OCI-LY7 (cell line): ENCODE results near the gene TMCO1. TPM values are rescaled to one million over a fixed set of nuclear protein-coding genes. Genes with fewer than 3 reads are reported as not detected.

Source experiments
- BruUV-seq: library from RNA; stranded (reverse); fragments of 400-500 nt; replicated peaks from 2 replicates; lab custom pipeline; 2021; lab: Mats Ljungman, UMichigan
- CTCF ChIA-PET: fragments of 300-600 bp; sonication (Branson Sonifier 250); formaldehyde crosslinking; loops from one replicate; lab custom pipeline; 2022; ENCODE audit warnings: antibody characterized with exemption; ENCODE audit not compliant: unreplicated experiment; lab: Charles Lee
- POLR2A ChIA-PET: fragments of 300-600 bp; sonication (Branson Sonifier 250); formaldehyde crosslinking; loops from one replicate; lab custom pipeline; 2022; ENCODE audit warnings: antibody characterized with exemption; lab: Charles Lee
- DNase-seq: peaks from one replicate; pipeline ENCODE4 v3.0.0-alpha.2; 2015; ENCODE audit warnings: low spot score
- H2AFZ ChIP-seq: fragments of 200-600 bp; sonication (generic), shearing (Covaris generic); 2 replicates; pipeline ENCODE4 v1.6.1; 2014; ENCODE audit warnings: mild to moderate bottlenecking, antibody characterized with exemption, low read length, moderate library complexity
- H3K27ac ChIP-seq: fragments of 200-600 bp; sonication (generic); 2 replicates; pipeline ENCODE4 v1.5.1; 2014; ENCODE audit warnings: mixed run types, low read depth, mild to moderate bottlenecking, moderate library complexity, low read length, inconsistent platforms; ENCODE audit not compliant: poor library complexity, severe bottlenecking
- H3K36me3 ChIP-seq: fragments of 200-600 bp; sonication (generic); 2 replicates; pipeline ENCODE4 v1.6.1; 2014; ENCODE audit warnings: mild to moderate bottlenecking, antibody characterized with exemption, low read length, moderate library complexity, mixed read lengths; ENCODE audit not compliant: insufficient read depth
- H3K4me1 ChIP-seq: fragments of 200-600 bp; sonication (generic); 2 replicates; pipeline ENCODE4 v1.5.1; 2014; ENCODE audit warnings: mild to moderate bottlenecking, low read length; ENCODE audit not compliant: insufficient read depth, poor library complexity, severe bottlenecking
- H3K4me2 ChIP-seq: fragments of 200-600 bp; sonication (generic); 2 replicates; pipeline ENCODE4 v1.6.1; 2014; ENCODE audit warnings: mild to moderate bottlenecking, low read length
- H3K4me3 ChIP-seq: fragments of 200-600 bp; sonication (generic); 2 replicates; pipeline ENCODE4 v1.5.1; 2014; ENCODE audit warnings: mild to moderate bottlenecking, low read depth, low read length; ENCODE audit not compliant: poor library complexity, severe bottlenecking
- H3K79me2 ChIP-seq: fragments of 200-600 bp; sonication (generic); 2 replicates; pipeline ENCODE4 v1.6.1; 2016; ENCODE audit warnings: low read depth, mild to moderate bottlenecking, low read length, moderate library complexity, mixed read lengths; ENCODE audit not compliant: insufficient read depth
- H3K9me2 ChIP-seq: fragments of 200-600 bp; sonication (generic); 2 replicates; pipeline ENCODE4 v1.6.1; 2016; ENCODE audit warnings: mild to moderate bottlenecking, low read length, mixed read lengths; ENCODE audit not compliant: insufficient read depth
- H3K9me3 ChIP-seq: fragments of 200-600 bp; sonication (generic); 2 replicates; pipeline ENCODE4 v1.6.1; 2014; ENCODE audit warnings: mild to moderate bottlenecking, mixed run types, low read length, mixed read lengths
- H4K20me1 ChIP-seq: fragments of 200-600 bp; sonication (generic); 2 replicates; pipeline ENCODE4 v1.6.1; 2014; ENCODE audit warnings: mild to moderate bottlenecking, antibody characterized with exemption, low read length, moderate library complexity, mixed read lengths; ENCODE audit not compliant: insufficient read depth
- EZH2phosphoT487 ChIP-seq: fragments of 200-600 bp; sonication (generic); IDR thresholded peaks from 2 replicates; pipeline ENCODE4 v1.6.1; 2018; ENCODE audit warnings: low read depth, borderline replicate concordance, mild to moderate bottlenecking, mixed run types, antibody characterized with exemption, low read length, moderate library complexity, mixed read lengths
- intact Hi-C: fragments of 100-400 bp; cut with micrococcal nuclease; formaldehyde crosslinking; loops from one replicate; pipeline ENCODE4 v1.10.0; 2022; ENCODE audit not compliant: unreplicated experiment
- total RNA-seq, 2 experiments: library from RNA; depleted of rRNA in 1 of 2; stranded (reverse); fragments of >200 nt in 1 of 2; shearing (Covaris generic) in 1 of 2; gene quantifications; 2 replicates each; pipeline ENCODE4 v1.2.3, GENCODE V29; 2014 to 2022
- TF ChIP-seq, protein P1 (sequence below): fragments of 200-600 bp; sonication (generic); conservative IDR thresholded peaks from 2 replicates; pipeline ENCODE4 v1.5.1; 2014; ENCODE audit warnings: mild to moderate bottlenecking, antibody characterized with exemption, low read length, moderate library complexity, mixed read lengths

TMCO1 gene
- total RNA-seq, 2 experiments from 2014 or later, result 22.9 to 44.5 TPM

DNA sequence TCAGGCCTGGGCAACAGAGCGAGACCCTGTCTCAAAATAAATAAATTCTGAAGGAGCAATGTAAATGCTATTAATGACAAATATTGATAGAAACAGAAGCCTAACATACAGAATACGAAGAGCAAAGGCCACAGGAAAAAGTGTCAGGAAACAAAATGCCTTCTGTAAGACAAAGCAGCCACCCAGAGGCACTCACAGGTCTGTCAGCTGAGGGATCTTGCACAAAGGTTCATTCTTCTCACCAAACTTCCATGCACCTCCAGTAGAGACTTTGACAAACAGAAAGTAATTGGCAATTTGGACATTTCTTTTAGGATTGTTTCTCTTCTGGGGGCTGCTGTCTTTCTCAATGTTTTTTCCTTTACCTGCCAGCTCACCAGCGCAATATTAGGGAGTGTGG lies 69.1 kb downstream of the TMCO1 start:
- no peaks in the 10 kb centered on the region for H3K9me3 ChIP-seq
- no peak overlapping the region for H3K4me2 ChIP-seq
- ChIA-PET POLR2A (no interaction called here), CTCF (no interaction called here)
- no peak for DNase-seq
- H3K4me1 ChIP-seq, result peaks cover 4% of the 10 kb centered on the region
- intact Hi-C loops, result no loop called here
- H3K36me3 ChIP-seq, result no peaks in the 10 kb centered on the region; the same call in 1 of the 2 replicates
- H2AFZ ChIP-seq, result no peak overlapping the region
- H3K4me3 ChIP-seq, result no peak overlapping the region
- TF ChIP-seq, protein P1, sequence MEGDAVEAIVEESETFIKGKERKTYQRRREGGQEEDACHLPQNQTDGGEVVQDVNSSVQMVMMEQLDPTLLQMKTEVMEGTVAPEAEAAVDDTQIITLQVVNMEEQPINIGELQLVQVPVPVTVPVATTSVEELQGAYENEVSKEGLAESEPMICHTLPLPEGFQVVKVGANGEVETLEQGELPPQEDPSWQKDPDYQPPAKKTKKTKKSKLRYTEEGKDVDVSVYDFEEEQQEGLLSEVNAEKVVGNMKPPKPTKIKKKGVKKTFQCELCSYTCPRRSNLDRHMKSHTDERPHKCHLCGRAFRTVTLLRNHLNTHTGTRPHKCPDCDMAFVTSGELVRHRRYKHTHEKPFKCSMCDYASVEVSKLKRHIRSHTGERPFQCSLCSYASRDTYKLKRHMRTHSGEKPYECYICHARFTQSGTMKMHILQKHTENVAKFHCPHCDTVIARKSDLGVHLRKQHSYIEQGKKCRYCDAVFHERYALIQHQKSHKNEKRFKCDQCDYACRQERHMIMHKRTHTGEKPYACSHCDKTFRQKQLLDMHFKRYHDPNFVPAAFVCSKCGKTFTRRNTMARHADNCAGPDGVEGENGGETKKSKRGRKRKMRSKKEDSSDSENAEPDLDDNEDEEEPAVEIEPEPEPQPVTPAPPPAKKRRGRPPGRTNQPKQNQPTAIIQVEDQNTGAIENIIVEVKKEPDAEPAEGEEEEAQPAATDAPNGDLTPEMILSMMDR, result no peak
- no peak for TF ChIP-seq EZH2phosphoT487
- H3K27ac ChIP-seq, result no peak overlapping the region
- no peaks in the 10 kb centered on the region for H4K20me1 ChIP-seq
- no peaks in the 10 kb centered on the region for H3K9me2 ChIP-seq
- H3K79me2 ChIP-seq, result peaks cover 20% of the 10 kb centered on the region
- BruUV-seq, result no TSS peak

GRCh38 chr1:165698761-165699052 lies 70.0 kb downstream of the TMCO1 start:
- BruUV-seq, result TSS peak; percentile 79
- intact Hi-C loops, result loop anchor here (1.0 kb wide), 3 partner anchors 67 to 129 kb away; partner anchors contain the start of genes MGST3 and UCK2
- no peaks in the 10 kb centered on the region for H3K9me2 ChIP-seq
- no peaks in the 10 kb centered on the region for H3K9me3 ChIP-seq
- peaks cover 23% of the 10 kb centered on the region for H3K79me2 ChIP-seq
- CTCF ChIA-PET, result interaction anchor here (0.6 kb wide), 1 partner anchor 97 kb away, joined by 3 read pairs; no protein-coding TSS in a partner anchor
- peaks cover 4% of the 10 kb centered on the region for H3K4me1 ChIP-seq
- H3K4me2 ChIP-seq, result peak overlapping the region; percentile 81
- H3K4me3 ChIP-seq, result peak overlapping the region; percentile 68
- no peak for TF ChIP-seq EZH2phosphoT487
- TF ChIP-seq, protein P1, result no peak
- POLR2A ChIA-PET, result interaction anchor here (1.2 to 2.8 kb wide), 4 partner anchors 9 to 98 kb away, joined by 4 to 22 read pairs (median 9); no protein-coding TSS in a partner anchor
- H3K27ac ChIP-seq, result peak overlapping the region; percentile 85
- peaks cover 3% of the 10 kb centered on the region; the same call in 1 of the 2 replicates for H3K36me3 ChIP-seq
- no peaks in the 10 kb centered on the region for H4K20me1 ChIP-seq
- no peak for DNase-seq
- H2AFZ ChIP-seq, result peak overlapping the region; percentile 95
